NOMO-1 (cell line): ENCODE data around the gene BANP.
"Not testable (repeated sequence)": the region's sequence is repeated elsewhere in the genome, so short reads cannot be mapped to it uniquely, and the experiment has no call there.

ENCODE experiments used
- DNase-seq, 2 experiments: peaks; one replicate each; lab custom pipeline; 2025; ENCODE audit not compliant: unreplicated experiment in 2 of 2; lab: John Stamatoyannopoulos, UW

BANP gene

GRCh38 chr16:88098731-88099562, 147.7 kb downstream of the BANP start:
- DNase-seq: not testable (repeated sequence)

GRCh38 chr16:88099563-88099890, 148.3 kb downstream of the BANP start:
- no peak for DNase-seq

- not testable (repeated sequence) for DNase-seq
Observed at GRCh38 chr16:88099956-88100355, 148.7 kb downstream of the BANP start.

- DNase-seq: not testable (repeated sequence)
Observed at GRCh38 chr16:88100801-88101622, 149.8 kb downstream of the BANP start.

- not testable (repeated sequence) for DNase-seq
Observed at GRCh38 chr16:88101623-88102105, 150.4 kb downstream of the BANP start.

- no peak for DNase-seq
Observed at GRCh38 chr16:88102597-88102996, 151.4 kb downstream of the BANP start.

- DNase-seq: no peak
Observed at GRCh38 chr16:88103011-88103410, 151.8 kb downstream of the BANP start.

- DNase-seq: no peak
Observed at GRCh38 chr16:88103581-88104188, 152.5 kb downstream of the BANP start.

GRCh38 chr16:88104363-88104762, 153.1 kb downstream of the BANP start:
- DNase-seq: not testable (repeated sequence)

- not testable (repeated sequence) for DNase-seq
Observed at GRCh38 chr16:88105574-88106140, 154.4 kb downstream of the BANP start.

GRCh38 chr16:88106566-88106965, 155.3 kb downstream of the BANP start:
- not testable (repeated sequence) for DNase-seq

GRCh38 chr16:88108762-88109161, 157.5 kb downstream of the BANP start:
- no peak for DNase-seq

GRCh38 chr16:88109726-88110621, 158.7 kb downstream of the BANP start:
- DNase-seq: not testable (repeated sequence)

- not testable (repeated sequence) for DNase-seq
Observed at GRCh38 chr16:88110875-88111494, 159.8 kb downstream of the BANP start.

GRCh38 chr16:88111976-88112375, 160.7 kb downstream of the BANP start:
- DNase-seq: not testable (repeated sequence)

- no peak for DNase-seq
Observed at GRCh38 chr16:88113545-88114045, 162.4 kb downstream of the BANP start.

- not testable (repeated sequence) for DNase-seq
Observed at GRCh38 chr16:88114541-88115228, 163.5 kb downstream of the BANP start.

- DNase-seq: no peak
Observed at GRCh38 chr16:88116121-88116520, 164.9 kb downstream of the BANP start.

GRCh38 chr16:88117476-88117868, 166.2 kb downstream of the BANP start:
- no peak for DNase-seq
